ENCODE data around the gene TCF4.
A peak's percentile ranks its signal among the peaks of the same experiment; 100 is the strongest.

TCF4 gene

DNA sequence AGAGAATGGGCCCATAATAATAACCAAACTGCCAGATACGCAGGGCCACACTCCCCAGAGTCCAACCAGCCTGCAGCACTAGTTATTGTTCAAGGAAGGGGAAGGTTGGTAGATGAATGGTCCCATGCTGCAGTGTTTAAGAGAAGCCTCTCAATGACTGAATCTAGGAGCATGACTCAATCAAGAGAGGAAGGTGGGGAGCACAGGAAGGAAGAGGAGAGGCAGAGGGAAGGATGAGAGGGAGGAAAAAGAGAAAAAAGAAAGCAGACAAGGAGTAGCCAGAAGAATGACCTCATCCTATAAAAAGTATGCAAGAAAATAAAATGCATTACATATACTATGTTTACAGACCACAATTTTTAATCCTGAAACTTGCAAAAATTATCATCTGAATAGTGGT, 174.5 kb downstream of the TCF4 start:
- no peaks in the 10 kb centered on the region for H3K4me1 ChIP-seq (ENCODE audit: insufficient read depth, poor library complexity, severe bottlenecking)
- TF ChIP-seq, protein P1, sequence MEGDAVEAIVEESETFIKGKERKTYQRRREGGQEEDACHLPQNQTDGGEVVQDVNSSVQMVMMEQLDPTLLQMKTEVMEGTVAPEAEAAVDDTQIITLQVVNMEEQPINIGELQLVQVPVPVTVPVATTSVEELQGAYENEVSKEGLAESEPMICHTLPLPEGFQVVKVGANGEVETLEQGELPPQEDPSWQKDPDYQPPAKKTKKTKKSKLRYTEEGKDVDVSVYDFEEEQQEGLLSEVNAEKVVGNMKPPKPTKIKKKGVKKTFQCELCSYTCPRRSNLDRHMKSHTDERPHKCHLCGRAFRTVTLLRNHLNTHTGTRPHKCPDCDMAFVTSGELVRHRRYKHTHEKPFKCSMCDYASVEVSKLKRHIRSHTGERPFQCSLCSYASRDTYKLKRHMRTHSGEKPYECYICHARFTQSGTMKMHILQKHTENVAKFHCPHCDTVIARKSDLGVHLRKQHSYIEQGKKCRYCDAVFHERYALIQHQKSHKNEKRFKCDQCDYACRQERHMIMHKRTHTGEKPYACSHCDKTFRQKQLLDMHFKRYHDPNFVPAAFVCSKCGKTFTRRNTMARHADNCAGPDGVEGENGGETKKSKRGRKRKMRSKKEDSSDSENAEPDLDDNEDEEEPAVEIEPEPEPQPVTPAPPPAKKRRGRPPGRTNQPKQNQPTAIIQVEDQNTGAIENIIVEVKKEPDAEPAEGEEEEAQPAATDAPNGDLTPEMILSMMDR (IDR thresholded peaks at IDR 0.05; ENCODE audit: poor library complexity, severe bottlenecking), result no peak
- H3K27me3 ChIP-seq (ENCODE audit: insufficient read depth, poor library complexity, severe bottlenecking), result no peaks in the 10 kb centered on the region
- H3K36me3 ChIP-seq (ENCODE audit: low read depth), result no peaks in the 10 kb centered on the region
- no peak overlapping the region for H3K4me3 ChIP-seq (ENCODE audit: severe bottlenecking)
- no peak for DNase-seq (ENCODE audit: low spot score)
- H3K9me3 ChIP-seq (ENCODE audit: severe bottlenecking), result no peaks in the 10 kb centered on the region
- no peak overlapping the region for H3K27ac ChIP-seq (ENCODE audit: poor library complexity, severe bottlenecking)
- ATAC-seq (ENCODE audit: low read depth), result no peak

DNA sequence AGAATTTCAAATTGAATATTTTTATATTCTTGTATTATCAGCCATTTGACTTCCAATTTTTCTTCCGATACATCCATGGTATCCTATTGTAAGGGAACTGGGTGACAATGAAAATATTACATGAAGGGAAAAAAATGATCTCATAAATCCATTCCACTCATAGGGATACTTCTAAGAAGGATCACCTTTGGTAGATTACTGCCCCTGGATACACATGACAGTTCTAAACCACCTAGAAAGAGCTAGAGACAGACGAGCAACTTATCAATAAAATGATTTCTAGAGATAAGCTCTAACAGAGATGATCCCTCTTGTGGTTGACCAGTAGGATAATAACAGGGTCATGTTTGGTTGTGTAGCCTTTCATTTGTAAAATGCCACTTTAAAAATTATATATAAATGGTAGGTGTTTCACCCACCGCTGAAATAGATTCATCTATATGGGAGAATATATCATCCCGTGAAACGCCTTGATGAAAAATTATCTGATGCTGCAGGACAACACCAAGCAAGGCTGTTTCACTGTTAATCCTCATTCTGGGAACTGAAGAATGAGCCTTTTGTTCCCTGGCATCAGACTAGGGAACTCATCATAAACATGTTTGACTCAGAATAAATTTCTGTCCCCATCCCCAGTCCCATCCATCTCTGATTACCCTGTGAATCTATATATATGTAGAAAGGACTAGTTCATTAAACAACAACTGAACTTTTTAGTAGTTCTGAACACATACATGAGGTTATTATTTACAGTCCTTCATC, 180.0 kb downstream of the TCF4 start:
- Histone ChIP-seq H3K4me1 (ENCODE audit: insufficient read depth, poor library complexity, severe bottlenecking) (peaks cover 4% of the 10 kb centered on the region), H3K27me3 (ENCODE audit: insufficient read depth, poor library complexity, severe bottlenecking) (no peaks in the 10 kb centered on the region), H3K36me3 (ENCODE audit: low read depth) (no peaks in the 10 kb centered on the region), H3K9me3 (ENCODE audit: severe bottlenecking) (no peaks in the 10 kb centered on the region), H3K4me3 (ENCODE audit: severe bottlenecking) (no peak overlapping the region), H3K27ac (ENCODE audit: poor library complexity, severe bottlenecking) (no peak overlapping the region)
- ATAC-seq (ENCODE audit: low read depth), result no peak
- TF ChIP-seq, protein P1 (IDR thresholded peaks at IDR 0.05; ENCODE audit: poor library complexity, severe bottlenecking), result no peak
- DNase-seq (ENCODE audit: low spot score), result no peak

- no peak for ATAC-seq (ENCODE audit: low read depth)
- Histone ChIP-seq H3K9me3 (ENCODE audit: severe bottlenecking) (no peaks in the 10 kb centered on the region), H3K27ac (ENCODE audit: poor library complexity, severe bottlenecking) (no peak overlapping the region), H3K27me3 (ENCODE audit: insufficient read depth, poor library complexity, severe bottlenecking) (no peaks in the 10 kb centered on the region), H3K36me3 (ENCODE audit: low read depth) (no peaks in the 10 kb centered on the region), H3K4me3 (ENCODE audit: severe bottlenecking) (no peak overlapping the region), H3K4me1 (ENCODE audit: insufficient read depth, poor library complexity, severe bottlenecking) (peaks cover 4% of the 10 kb centered on the region)
- no peak for DNase-seq (ENCODE audit: low spot score)
- TF ChIP-seq, protein P1 (IDR thresholded peaks at IDR 0.05; ENCODE audit: poor library complexity, severe bottlenecking), result no peak
Measured at GRCh38 chr18:55407191-55407590, 180.8 kb downstream of the TCF4 start.

- no peak overlapping the region for H3K4me3 ChIP-seq (ENCODE audit: severe bottlenecking)
- no peak for DNase-seq (ENCODE audit: low spot score)
- ATAC-seq (ENCODE audit: low read depth), result no peak
- no peak overlapping the region for H3K27ac ChIP-seq (ENCODE audit: poor library complexity, severe bottlenecking)
- no peaks in the 10 kb centered on the region for H3K27me3 ChIP-seq (ENCODE audit: insufficient read depth, poor library complexity, severe bottlenecking)
- no peaks in the 10 kb centered on the region for H3K9me3 ChIP-seq (ENCODE audit: severe bottlenecking)
- TF ChIP-seq, protein P1 (IDR thresholded peaks at IDR 0.05; ENCODE audit: poor library complexity, severe bottlenecking), result no peak
- H3K4me1 ChIP-seq (ENCODE audit: insufficient read depth, poor library complexity, severe bottlenecking), result peaks cover 4% of the 10 kb centered on the region
- no peaks in the 10 kb centered on the region for H3K36me3 ChIP-seq (ENCODE audit: low read depth)
Measured at GRCh38 chr18:55406451-55406991, 181.5 kb downstream of the TCF4 start.

DNA sequence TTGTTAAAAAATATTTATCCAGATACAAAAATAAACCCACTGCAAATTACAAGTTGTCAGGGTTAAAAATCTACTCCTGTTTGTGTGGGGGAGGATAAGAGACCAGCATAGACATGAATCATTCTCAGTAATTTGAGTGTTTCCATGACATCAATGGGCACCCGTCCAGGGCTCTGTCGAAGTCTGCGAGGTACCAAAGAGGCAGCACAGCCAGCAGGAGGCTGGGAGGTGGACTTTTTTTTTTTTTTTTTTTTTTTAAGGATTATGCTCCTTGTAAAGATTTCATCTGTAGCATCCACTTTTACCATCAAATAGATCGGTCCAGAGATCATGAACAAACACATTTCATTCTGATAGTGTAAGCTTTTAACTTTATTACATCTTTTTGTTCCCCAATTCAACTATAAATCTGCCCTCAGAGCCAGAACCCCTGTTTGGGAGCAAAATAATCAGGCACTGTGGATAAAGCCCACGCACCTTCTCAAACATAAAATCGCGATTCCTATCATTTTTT, 182.0 kb downstream of the TCF4 start:
- H3K4me3 ChIP-seq (ENCODE audit: severe bottlenecking), result no peak overlapping the region
- no peaks in the 10 kb centered on the region for H3K9me3 ChIP-seq (ENCODE audit: severe bottlenecking)
- TF ChIP-seq, protein P1 (IDR thresholded peaks at IDR 0.05; ENCODE audit: poor library complexity, severe bottlenecking), result no peak
- H3K27ac ChIP-seq (ENCODE audit: poor library complexity, severe bottlenecking), result no peak overlapping the region
- peaks cover 4% of the 10 kb centered on the region for H3K4me1 ChIP-seq (ENCODE audit: insufficient read depth, poor library complexity, severe bottlenecking)
- DNase-seq (ENCODE audit: low spot score), result peak; percentile 73
- no peaks in the 10 kb centered on the region for H3K27me3 ChIP-seq (ENCODE audit: insufficient read depth, poor library complexity, severe bottlenecking)
- ATAC-seq (ENCODE audit: low read depth), result peak; percentile 95
- H3K36me3 ChIP-seq (ENCODE audit: low read depth), result no peaks in the 10 kb centered on the region
